Vagina (tissue), 2 donors: Measurements from ENCODE around the gene FBP1.

Source experiments
- POLR2A ChIP-seq, 2 donors: fragments of 450-650 bp; IDR thresholded peaks; one replicate each; pipeline ENCODE4 v1.6.1; 2017; ENCODE audit warnings: antibody characterized with exemption in 2 of 2, mild to moderate bottlenecking in 2 of 2, moderate library complexity in 2 of 2
- TF ChIP-seq, protein P1 (sequence below), 3 experiments: fragments of 450-650 bp in 2 of 3; fragments of 200-600 bp in 1 of 3; sonication (generic) in 1 of 3; IDR thresholded peaks; one replicate each; pipeline ENCODE4 v1.5.1; 2017 to 2019; ENCODE audit warnings: antibody characterized with exemption in 3 of 3, mild to moderate bottlenecking in 2 of 3, moderate library complexity in 2 of 3

DNA sequence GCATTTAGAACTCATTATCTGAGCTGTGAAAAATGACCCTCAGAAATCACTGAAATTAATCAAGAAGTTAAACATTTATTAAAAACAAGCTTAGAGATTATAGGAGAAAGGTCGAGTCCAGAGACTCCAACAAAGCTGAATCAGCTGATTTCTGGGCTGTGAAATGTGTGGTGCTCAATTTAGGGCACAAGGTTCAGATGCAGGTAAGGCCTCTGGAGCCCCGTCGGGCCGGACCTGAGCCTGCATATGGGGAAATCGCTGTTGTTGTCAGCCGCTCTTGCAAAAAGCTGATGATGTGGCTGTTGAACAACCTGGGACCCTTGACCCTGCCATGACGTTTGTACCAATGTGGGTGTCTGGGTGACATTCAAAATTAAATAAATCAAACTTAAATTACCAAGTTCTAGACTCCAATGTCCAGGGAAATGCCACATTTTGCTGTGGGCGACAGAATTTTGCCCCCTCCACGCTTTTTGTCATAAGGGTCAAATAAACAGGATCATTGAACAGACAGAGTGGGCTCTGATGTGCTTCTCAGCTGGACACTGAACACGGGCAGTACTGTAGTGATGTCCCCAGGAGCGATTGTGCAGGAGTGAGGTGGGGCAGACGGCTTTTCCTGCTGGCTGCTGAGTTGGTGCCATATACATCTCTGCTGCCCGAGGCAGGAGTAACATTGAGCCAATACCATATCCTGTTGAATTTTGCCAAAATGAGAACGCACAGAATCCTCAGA is 27.2 kb upstream of the FBP1 start:
- TF ChIP-seq, protein P1, sequence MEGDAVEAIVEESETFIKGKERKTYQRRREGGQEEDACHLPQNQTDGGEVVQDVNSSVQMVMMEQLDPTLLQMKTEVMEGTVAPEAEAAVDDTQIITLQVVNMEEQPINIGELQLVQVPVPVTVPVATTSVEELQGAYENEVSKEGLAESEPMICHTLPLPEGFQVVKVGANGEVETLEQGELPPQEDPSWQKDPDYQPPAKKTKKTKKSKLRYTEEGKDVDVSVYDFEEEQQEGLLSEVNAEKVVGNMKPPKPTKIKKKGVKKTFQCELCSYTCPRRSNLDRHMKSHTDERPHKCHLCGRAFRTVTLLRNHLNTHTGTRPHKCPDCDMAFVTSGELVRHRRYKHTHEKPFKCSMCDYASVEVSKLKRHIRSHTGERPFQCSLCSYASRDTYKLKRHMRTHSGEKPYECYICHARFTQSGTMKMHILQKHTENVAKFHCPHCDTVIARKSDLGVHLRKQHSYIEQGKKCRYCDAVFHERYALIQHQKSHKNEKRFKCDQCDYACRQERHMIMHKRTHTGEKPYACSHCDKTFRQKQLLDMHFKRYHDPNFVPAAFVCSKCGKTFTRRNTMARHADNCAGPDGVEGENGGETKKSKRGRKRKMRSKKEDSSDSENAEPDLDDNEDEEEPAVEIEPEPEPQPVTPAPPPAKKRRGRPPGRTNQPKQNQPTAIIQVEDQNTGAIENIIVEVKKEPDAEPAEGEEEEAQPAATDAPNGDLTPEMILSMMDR (IDR thresholded peaks at IDR 0.05), result no peak
- no peak for TF ChIP-seq POLR2A (IDR thresholded peaks at IDR 0.05)
